PC-3 (cell line): ENCODE measurements around the gene ZNF101.

ENCODE experiments used
- EZH2 ChIP-seq: fragments of 300-600 bp; sonication (generic); IDR thresholded peaks from one replicate; pipeline ENCODE4 v1.6.1; 2017; ENCODE audit warnings: antibody characterized with exemption, mild to moderate bottlenecking, low read length; ENCODE audit not compliant: unreplicated experiment
- EZH2phosphoT487 ChIP-seq: fragments of 300-600 bp; sonication (generic); IDR thresholded peaks from 2 replicates; pipeline ENCODE4 v1.6.1; 2018; ENCODE audit warnings: mild to moderate bottlenecking, antibody characterized with exemption, low read length, borderline replicate concordance
- TF ChIP-seq, protein P1 (sequence below): fragments of 300-600 bp; sonication (generic); conservative IDR thresholded peaks from 2 replicates; pipeline ENCODE4 v1.5.1; 2017; ENCODE audit warnings: antibody characterized with exemption, low read depth, mild to moderate bottlenecking, low read length

DNA sequence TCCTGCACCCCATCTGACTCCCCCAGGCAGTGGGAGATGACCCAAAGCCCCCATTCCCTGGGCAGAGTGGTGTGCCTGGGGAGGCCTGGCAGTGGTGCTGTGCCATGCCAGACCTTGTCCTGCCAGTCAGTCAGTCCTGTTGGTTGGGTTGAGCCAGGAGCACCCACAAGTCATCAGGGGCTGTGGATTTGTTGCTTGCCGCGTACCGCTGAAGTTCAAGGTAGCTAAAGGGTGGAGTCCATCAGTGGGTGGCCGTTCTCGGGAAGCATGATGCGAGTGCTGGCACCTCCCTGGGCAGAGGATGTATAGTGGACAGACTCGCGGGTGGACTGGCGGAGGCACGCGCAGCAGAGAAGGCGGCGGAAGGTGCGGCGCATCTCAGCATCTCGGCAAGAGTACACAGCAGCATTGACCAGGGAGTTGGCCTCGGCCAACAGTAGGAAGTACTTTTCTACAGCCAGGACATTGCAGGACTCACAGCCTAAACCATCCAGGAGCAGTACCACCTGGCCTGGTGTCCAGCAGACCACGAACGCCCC lies 44.5 kb upstream of the ZNF101 start:
- TF ChIP-seq, protein P1, sequence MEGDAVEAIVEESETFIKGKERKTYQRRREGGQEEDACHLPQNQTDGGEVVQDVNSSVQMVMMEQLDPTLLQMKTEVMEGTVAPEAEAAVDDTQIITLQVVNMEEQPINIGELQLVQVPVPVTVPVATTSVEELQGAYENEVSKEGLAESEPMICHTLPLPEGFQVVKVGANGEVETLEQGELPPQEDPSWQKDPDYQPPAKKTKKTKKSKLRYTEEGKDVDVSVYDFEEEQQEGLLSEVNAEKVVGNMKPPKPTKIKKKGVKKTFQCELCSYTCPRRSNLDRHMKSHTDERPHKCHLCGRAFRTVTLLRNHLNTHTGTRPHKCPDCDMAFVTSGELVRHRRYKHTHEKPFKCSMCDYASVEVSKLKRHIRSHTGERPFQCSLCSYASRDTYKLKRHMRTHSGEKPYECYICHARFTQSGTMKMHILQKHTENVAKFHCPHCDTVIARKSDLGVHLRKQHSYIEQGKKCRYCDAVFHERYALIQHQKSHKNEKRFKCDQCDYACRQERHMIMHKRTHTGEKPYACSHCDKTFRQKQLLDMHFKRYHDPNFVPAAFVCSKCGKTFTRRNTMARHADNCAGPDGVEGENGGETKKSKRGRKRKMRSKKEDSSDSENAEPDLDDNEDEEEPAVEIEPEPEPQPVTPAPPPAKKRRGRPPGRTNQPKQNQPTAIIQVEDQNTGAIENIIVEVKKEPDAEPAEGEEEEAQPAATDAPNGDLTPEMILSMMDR = no peak
- TF ChIP-seq EZH2 (no peak), EZH2phosphoT487 (no peak)
